Measurements from ENCODE around the gene GIMAP8. TPM values are rescaled to one million over a fixed set of nuclear protein-coding genes. Genes with fewer than 3 reads are reported as not detected.

The GIMAP8 gene
- total and polyA plus RNA-seq, 2 of the 8 experiments (the other 6 are each of a cell fraction or from before 2014, with no cell fraction given): not detected

DNA sequence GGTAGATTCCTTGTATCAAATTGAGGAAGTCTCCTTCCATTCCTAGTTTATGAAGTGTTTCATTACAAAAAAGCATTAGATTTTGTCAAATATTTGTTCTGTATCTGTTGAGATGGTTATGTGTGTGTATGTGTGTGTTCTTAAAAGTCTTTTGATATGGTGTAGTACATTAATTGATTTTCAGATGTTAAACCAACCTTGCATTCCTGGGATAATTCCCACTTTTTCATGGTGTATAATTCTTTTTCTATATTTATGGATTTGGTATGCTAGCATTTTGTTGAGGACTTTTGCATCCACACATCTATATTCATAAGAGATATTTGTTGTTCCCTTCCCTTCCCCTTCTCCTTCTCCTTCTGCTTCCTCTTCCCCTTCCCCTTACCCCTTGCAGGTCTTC is 8.9 kb upstream of the GIMAP8 start:
- Histone ChIP-seq H3K79me1 (ENCODE audit: low read depth, low read length) (no peaks in the 10 kb centered on the region), H3K4me3 (ENCODE audit: extremely low read depth in 1 of 4, insufficient read depth in 2 of 4, low read depth in 3 of 4, low read length in 4 of 4) (no peak overlapping the region), H3K4ac (replicated peaks; ENCODE audit: insufficient read length, low read depth, low read length) (no peak overlapping the region), H2BK12ac (ENCODE audit: low read depth, low read length) (no peak overlapping the region), H4K20me1 (replicated peaks in 1 of 2; ENCODE audit: control insufficient read depth in 1 of 2, insufficient read depth in 2 of 2, low read length in 2 of 2) (no peaks in the 10 kb centered on the region), H3K79me2 (ENCODE audit: control insufficient read depth in 1 of 2, insufficient read depth in 2 of 2, low read length in 2 of 2) (no peaks in the 10 kb centered on the region), H4K8ac (ENCODE audit: extremely low read depth, insufficient read depth, low read length) (no peak overlapping the region), H2BK15ac (ENCODE audit: low read length) (no peak overlapping the region), H3K23ac (ENCODE audit: insufficient read length) (no peak overlapping the region), H3K23me2 (ENCODE audit: low read depth, low read length) (no peaks in the 10 kb centered on the region), H3K56ac (replicated peaks; ENCODE audit: insufficient read length, low read depth, low read length) (no peak overlapping the region), H2AFZ (ENCODE audit: low read length) (no peak overlapping the region), H2BK20ac (ENCODE audit: low read length) (no peak overlapping the region), H2BK5ac (ENCODE audit: low read depth, low read length) (no peak overlapping the region), H3K27me3 (replicated peaks in 1 of 4; ENCODE audit: control insufficient read depth in 3 of 4, extremely low read depth in 1 of 4, insufficient read depth in 3 of 4, low read length in 3 of 4) (no peaks in the 10 kb centered on the region), H3K4me1 (replicated peaks in 1 of 4; ENCODE audit: control insufficient read depth in 3 of 4, insufficient read depth in 4 of 4, low read length in 3 of 4) (no peaks in the 10 kb centered on the region; a peak in 1 of 7 replicates), H4K91ac (replicated peaks; ENCODE audit: insufficient read length, low read length) (no peak overlapping the region), H3K14ac (ENCODE audit: insufficient read length) (no peak overlapping the region), H3K9ac (replicated peaks in 1 of 4; ENCODE audit: extremely low read depth in 1 of 4, low read depth in 3 of 4, low read length in 3 of 4) (no peak overlapping the region), H3K27ac (ENCODE audit: low read depth, low read length) (no peak overlapping the region), H4K5ac (ENCODE audit: insufficient read length, low read depth, low read length) (no peak overlapping the region), H3K4me2 (ENCODE audit: insufficient read depth in 1 of 2, low read depth in 2 of 2, low read length in 2 of 2) (no peak overlapping the region), H2AK5ac (ENCODE audit: low read depth, low read length) (no peak overlapping the region), H2BK120ac (replicated peaks; ENCODE audit: low read depth, low read length) (no peak overlapping the region), H3K18ac (ENCODE audit: extremely low read depth, low read length) (no peak overlapping the region), H3K9me3 (ENCODE audit: insufficient read depth in 2 of 2, low read depth in 1 of 2, low read length in 1 of 2) (peaks cover 3 to 4% of the 10 kb centered on the region in 2 experiments; a peak in 2 of 4 replicates), H3K36me3 (ENCODE audit: control insufficient read depth in 2 of 4, insufficient read depth in 4 of 4, low read length in 3 of 4) (no peaks in the 10 kb centered on the region)
- TF ChIP-seq POLR2A (IDR thresholded peaks at IDR 0.05; ENCODE audit: control extremely low read depth in 1 of 2, low read depth in 2 of 2, low read length in 2 of 2) (no peak), NRF1 (IDR thresholded peaks at IDR 0.05; ENCODE audit: low read depth, low read length) (no peak), RBBP5 (IDR thresholded peaks at IDR 0.05; ENCODE audit: borderline replicate concordance, low read depth, low read length) (no peak), BCL11A (IDR thresholded peaks at IDR 0.05; ENCODE audit: low read depth in 2 of 2, low read length in 2 of 2) (no peak), KDM4A (IDR thresholded peaks at IDR 0.05; ENCODE audit: low read depth, low read length, severe bottlenecking) (no peak), EGR1 (IDR thresholded peaks at IDR 0.05; ENCODE audit: borderline replicate concordance, low read depth, low read length) (no peak), SP1 (IDR thresholded peaks at IDR 0.05; ENCODE audit: low read depth, low read length) (no peak), HDAC2 (IDR thresholded peaks at IDR 0.05; ENCODE audit: borderline replicate concordance in 1 of 2, low read depth in 2 of 2, low read length in 2 of 2) (no peak), GTF2F1 (IDR thresholded peaks at IDR 0.05; ENCODE audit: borderline replicate concordance, low read depth, low read length) (no peak), SIX5 (IDR thresholded peaks at IDR 0.05; ENCODE audit: low read depth, low read length) (no peak)
- TF ChIP-seq, protein P1, sequence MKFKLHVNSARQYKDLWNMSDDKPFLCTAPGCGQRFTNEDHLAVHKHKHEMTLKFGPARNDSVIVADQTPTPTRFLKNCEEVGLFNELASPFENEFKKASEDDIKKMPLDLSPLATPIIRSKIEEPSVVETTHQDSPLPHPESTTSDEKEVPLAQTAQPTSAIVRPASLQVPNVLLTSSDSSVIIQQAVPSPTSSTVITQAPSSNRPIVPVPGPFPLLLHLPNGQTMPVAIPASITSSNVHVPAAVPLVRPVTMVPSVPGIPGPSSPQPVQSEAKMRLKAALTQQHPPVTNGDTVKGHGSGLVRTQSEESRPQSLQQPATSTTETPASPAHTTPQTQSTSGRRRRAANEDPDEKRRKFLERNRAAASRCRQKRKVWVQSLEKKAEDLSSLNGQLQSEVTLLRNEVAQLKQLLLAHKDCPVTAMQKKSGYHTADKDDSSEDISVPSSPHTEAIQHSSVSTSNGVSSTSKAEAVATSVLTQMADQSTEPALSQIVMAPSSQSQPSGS (IDR thresholded peaks at IDR 0.05; ENCODE audit: low read length): no peak
- FAIRE-seq (no peak), DNase-seq (ENCODE audit: low read depth in 1 of 2, low spot score in 2 of 2) (no peak)
- POLR2A ChIA-PET (ENCODE audit: partially characterized antibody): no interaction called here
- CTCF ChIA-PET (ENCODE audit: partially characterized antibody): interaction anchor here (0.6 kb wide), 1 partner anchor 190 kb away, joined by 3 read pairs; no protein-coding TSS in a partner anchor

All from H1 (cell line).